ENCODE data around the gene EFCAB8. TPM values are rescaled to one million over a fixed set of nuclear protein-coding genes. Genes with fewer than 3 reads are reported as not detected.

The EFCAB8 gene
- polyA plus RNA-seq, 6 donors from 2014 or later = not detected

GRCh38 chr20:32831982-32832381 lies 26.7 kb upstream of the EFCAB8 start:
- Mint-ChIP-seq H3K36me3 (peaks cover 9 to 19% of the 10 kb centered on the region in 2 donors), H3K4me1 (peaks cover 16 to 27% (median 22%) of the 10 kb centered on the region in 3 donors), H3K27ac (no peak overlapping the region), H3K4me3 (no peak overlapping the region), H3K9me3 (no peaks in the 10 kb centered on the region), H3K27me3 (no peaks in the 10 kb centered on the region)
- no peak for ATAC-seq (ENCODE audit: low read depth in 2 of 2)
- DNase-seq = no peak

- peaks cover 9 to 19% of the 10 kb centered on the region in 2 donors for H3K36me3 Mint-ChIP-seq
- H3K27me3 Mint-ChIP-seq = no peaks in the 10 kb centered on the region
- peak overlapping the region in 1 of 6 donors; percentile 56 for H3K27ac Mint-ChIP-seq
- H3K4me3 Mint-ChIP-seq = no peak overlapping the region
- peaks cover 16 to 27% (median 22%) of the 10 kb centered on the region in 3 donors for H3K4me1 Mint-ChIP-seq
- ATAC-seq (ENCODE audit: low read depth in 2 of 2) (no peak), DNase-seq (no peak)
- no peaks in the 10 kb centered on the region for H3K9me3 Mint-ChIP-seq
These were observed 26.1 kb upstream of the EFCAB8 start for GRCh38 chr20:32832664-32833063.

GRCh38 chr20:32834972-32835371 lies 23.8 kb upstream of the EFCAB8 start:
- Mint-ChIP-seq H3K4me1 (peaks cover 6 to 12% (median 10%) of the 10 kb centered on the region in 3 donors), H3K27ac (no peak overlapping the region), H3K27me3 (no peaks in the 10 kb centered on the region), H3K9me3 (no peaks in the 10 kb centered on the region), H3K36me3 (peaks cover 20 to 22% of the 10 kb centered on the region in 2 donors), H3K4me3 (no peak overlapping the region)
- DNase-seq (no peak), ATAC-seq (ENCODE audit: low read depth in 2 of 2) (no peak)

GRCh38 chr20:32837157-32837556 lies 21.6 kb upstream of the EFCAB8 start:
- Mint-ChIP-seq H3K9me3 (no peaks in the 10 kb centered on the region), H3K4me3 (no peak overlapping the region)

DNA sequence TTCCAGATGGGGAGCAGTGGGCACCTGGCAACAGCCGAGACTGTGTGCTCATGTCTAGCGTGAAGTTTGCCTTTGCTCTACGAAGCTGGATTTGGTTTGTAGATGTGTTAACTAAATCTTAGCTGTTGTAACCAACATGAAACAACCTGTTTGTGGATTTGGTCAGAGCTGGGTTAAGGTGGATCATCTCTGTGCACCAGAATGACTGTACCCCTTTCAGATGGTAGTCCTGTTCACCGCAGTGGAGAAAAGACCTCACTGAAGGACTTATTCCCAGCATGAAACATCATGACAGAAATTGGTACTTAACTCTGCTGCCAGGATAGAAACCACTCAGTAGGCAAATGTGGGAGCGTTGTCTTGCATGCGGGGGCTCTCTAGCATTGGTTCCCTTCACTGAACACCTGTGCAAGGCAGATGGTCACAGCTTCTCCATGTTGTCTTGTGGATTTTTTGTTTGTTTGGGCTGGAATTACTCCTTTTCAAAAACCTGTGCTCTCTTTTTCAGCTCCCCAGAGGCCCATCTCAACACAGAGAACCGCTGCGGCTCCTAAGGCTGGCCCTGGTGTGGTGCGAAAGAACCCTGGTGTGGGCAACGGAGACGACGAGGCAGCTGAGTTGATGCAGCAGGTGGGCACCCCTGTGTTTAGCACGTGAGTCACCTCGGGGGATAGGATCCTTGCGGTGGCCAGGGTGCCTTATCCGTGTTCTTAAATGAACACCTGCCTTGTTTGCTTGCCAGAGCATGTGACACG lies 19.3 kb upstream of the EFCAB8 start:
- H3K27ac Mint-ChIP-seq = peak overlapping the region in 3 of 6 donors; percentile 27 to 64 (median 57)
- H3K4me1 Mint-ChIP-seq = peaks cover 9 to 17% (median 11%) of the 10 kb centered on the region in 3 donors
- no peaks in the 10 kb centered on the region for H3K9me3 Mint-ChIP-seq
- DNase-seq (no peak), ATAC-seq (ENCODE audit: low read depth in 2 of 2) (no peak)
- no peak overlapping the region for H3K4me3 Mint-ChIP-seq
- peaks cover 18 to 27% of the 10 kb centered on the region in 2 donors for H3K36me3 Mint-ChIP-seq
- no peaks in the 10 kb centered on the region for H3K27me3 Mint-ChIP-seq

More at GRCh38 chr20:32837157-32837556, 21.6 kb upstream of the EFCAB8 start:
- DNase-seq (no peak), ATAC-seq (ENCODE audit: low read depth in 2 of 2) (no peak)
- H3K27me3 Mint-ChIP-seq = no peaks in the 10 kb centered on the region
- peak overlapping the region in 1 of 6 donors; percentile 52 for H3K27ac Mint-ChIP-seq
- peaks cover under 1 to 9% (median 3%) of the 10 kb centered on the region in 3 donors for H3K4me1 Mint-ChIP-seq
- H3K36me3 Mint-ChIP-seq = peaks cover 18 to 27% of the 10 kb centered on the region in 2 donors

DNA sequence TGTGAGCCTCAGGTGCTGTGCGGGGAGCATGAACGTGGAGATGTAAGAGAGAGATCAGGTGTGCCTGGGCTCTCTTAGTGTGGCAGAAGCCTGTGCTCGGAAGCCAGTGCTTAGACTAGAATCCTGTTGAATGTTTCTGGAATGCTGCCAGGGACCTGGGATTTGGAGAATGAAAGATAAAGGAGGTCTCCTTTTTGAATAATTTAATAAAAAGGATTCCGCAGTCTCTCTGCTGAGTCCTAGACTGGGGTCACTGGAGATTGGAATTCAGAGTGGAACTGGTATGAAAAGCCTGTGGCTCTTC lies 18.8 kb upstream of the EFCAB8 start:
- Mint-ChIP-seq H3K4me3 (no peak overlapping the region), H3K27ac (peak overlapping the region in 2 of 6 donors; percentile 27 to 57)

DNA sequence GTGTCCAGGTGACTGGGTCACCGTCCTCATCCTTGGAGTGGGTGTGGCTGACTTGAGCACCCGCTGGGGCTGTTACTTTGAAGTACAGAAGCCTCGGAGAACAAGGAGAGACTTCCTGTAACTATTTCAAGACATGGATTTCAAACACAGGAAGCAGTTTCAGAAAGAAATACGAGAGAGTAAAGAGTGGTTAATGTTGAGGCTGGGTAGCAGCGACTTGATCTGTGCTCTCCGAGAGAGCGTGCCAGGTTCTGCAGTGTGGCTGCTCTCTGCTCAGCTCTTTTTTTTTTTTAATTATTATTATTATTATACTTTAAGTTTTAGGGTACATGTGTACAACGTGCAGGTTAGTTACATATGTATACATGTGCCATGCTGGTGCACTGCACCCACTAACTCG lies 17.5 kb upstream of the EFCAB8 start:
- Mint-ChIP-seq H3K4me1 (peaks cover 9 to 21% (median 16%) of the 10 kb centered on the region in 3 donors), H3K27ac (peak overlapping the region in 4 of 6 donors; percentile 9 to 87 (median 42)), H3K27me3 (no peaks in the 10 kb centered on the region), H3K9me3 (no peaks in the 10 kb centered on the region), H3K36me3 (peaks cover 18 to 27% of the 10 kb centered on the region in 2 donors), H3K4me3 (no peak overlapping the region)
- no peak for ATAC-seq (ENCODE audit: low read depth in 2 of 2)
- DNase-seq = no peak

More for the DNA sequence above, 18.8 kb upstream of the EFCAB8 start:
- peaks cover 9 to 21% (median 16%) of the 10 kb centered on the region in 3 donors for H3K4me1 Mint-ChIP-seq
- peaks cover 18 to 27% of the 10 kb centered on the region in 2 donors for H3K36me3 Mint-ChIP-seq
- no peak for ATAC-seq (ENCODE audit: low read depth in 2 of 2)
- DNase-seq = no peak
- H3K27me3 Mint-ChIP-seq = no peaks in the 10 kb centered on the region
- no peaks in the 10 kb centered on the region for H3K9me3 Mint-ChIP-seq

GRCh38 chr20:32841632-32842031 lies 17.1 kb upstream of the EFCAB8 start:
- ATAC-seq (ENCODE audit: low read depth in 2 of 2) = no peak
- Mint-ChIP-seq H3K4me3 (peak overlapping the region in 1 of 8 donors; percentile 55), H3K36me3 (peaks cover 23 to 32% of the 10 kb centered on the region in 2 donors)

GRCh38 chr20:32842688-32843524 lies 15.8 kb upstream of the EFCAB8 start:
- Mint-ChIP-seq H3K4me3 (no peak overlapping the region), H3K27me3 (no peaks in the 10 kb centered on the region), H3K9me3 (no peaks in the 10 kb centered on the region), H3K27ac (peak overlapping the region in 4 of 6 donors; percentile 14 to 74 (median 70)), H3K36me3 (peaks cover 32 to 44% of the 10 kb centered on the region in 2 donors), H3K4me1 (peaks cover 9 to 28% (median 16%) of the 10 kb centered on the region in 3 donors)
- no peak for ATAC-seq (ENCODE audit: low read depth in 2 of 2)
- DNase-seq = no peak

More at GRCh38 chr20:32841632-32842031, 17.1 kb upstream of the EFCAB8 start:
- DNase-seq = no peak
- Mint-ChIP-seq H3K27me3 (no peaks in the 10 kb centered on the region), H3K4me1 (peaks cover 9 to 21% (median 16%) of the 10 kb centered on the region in 3 donors), H3K9me3 (no peaks in the 10 kb centered on the region), H3K27ac (peak overlapping the region in 3 of 6 donors; percentile 14 to 65 (median 59))

- H3K4me3 Mint-ChIP-seq = no peak overlapping the region
- peaks cover 29 to 48% of the 10 kb centered on the region in 2 donors for H3K36me3 Mint-ChIP-seq
- no peaks in the 10 kb centered on the region for H3K9me3 Mint-ChIP-seq
- H3K27ac Mint-ChIP-seq = no peak overlapping the region
- peaks cover 9 to 22% (median 16%) of the 10 kb centered on the region in 3 donors for H3K4me1 Mint-ChIP-seq
- no peaks in the 10 kb centered on the region for H3K27me3 Mint-ChIP-seq
- ATAC-seq (ENCODE audit: low read depth in 2 of 2) = no peak
- no peak for DNase-seq
These were observed 12.9 kb upstream of the EFCAB8 start for GRCh38 chr20:32845786-32846185.

DNA sequence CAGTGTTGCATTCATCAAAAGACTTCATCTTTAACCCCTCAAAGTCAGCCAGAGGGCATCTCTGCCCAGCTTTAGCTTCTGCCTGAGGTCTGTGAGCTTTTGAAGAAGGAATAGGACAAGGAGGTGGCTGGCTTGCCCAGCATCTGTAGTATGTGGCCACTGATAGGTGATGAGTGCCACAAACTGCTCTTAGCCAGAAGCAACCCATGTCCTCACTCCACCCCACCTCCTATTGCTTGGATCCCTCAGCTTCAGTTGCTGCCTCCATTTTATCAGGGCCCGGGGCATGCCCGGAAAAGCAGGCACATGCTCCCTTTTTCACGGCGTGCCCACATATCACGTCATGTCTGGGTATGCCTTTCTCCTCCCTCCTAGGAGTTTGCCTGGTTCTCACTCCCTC lies 11.9 kb upstream of the EFCAB8 start:
- peaks cover 6 to 19% (median 16%) of the 10 kb centered on the region in 3 donors for H3K4me1 Mint-ChIP-seq
- peaks cover 31 to 37% of the 10 kb centered on the region in 2 donors for H3K36me3 Mint-ChIP-seq
- ATAC-seq (ENCODE audit: low read depth in 2 of 2) (no peak), DNase-seq (no peak)
- no peak overlapping the region for H3K4me3 Mint-ChIP-seq
- H3K27ac Mint-ChIP-seq = peak overlapping the region in 1 of 6 donors; percentile 49
- no peaks in the 10 kb centered on the region for H3K9me3 Mint-ChIP-seq
- H3K27me3 Mint-ChIP-seq = no peaks in the 10 kb centered on the region

DNA sequence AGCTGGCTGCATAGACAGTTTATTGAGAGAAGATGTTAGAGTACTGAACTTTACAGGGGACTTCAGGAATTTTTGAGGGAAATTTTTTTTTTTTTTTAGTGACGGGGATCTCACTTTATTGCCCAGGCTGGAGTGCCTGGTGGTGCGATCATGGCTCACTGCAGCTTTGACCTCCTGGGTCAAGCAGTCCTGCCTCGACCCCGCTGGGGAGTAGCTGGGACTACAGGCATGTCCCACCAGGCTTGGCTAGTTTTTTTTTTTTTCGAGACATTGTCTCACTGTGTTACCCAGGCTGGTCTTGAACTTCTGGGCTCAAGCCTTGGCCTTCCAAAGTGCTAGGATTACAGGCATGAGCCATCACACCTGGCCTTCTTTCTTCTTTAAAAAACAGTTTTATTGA lies 10.8 kb upstream of the EFCAB8 start:
- H3K27ac Mint-ChIP-seq = peak overlapping the region in 1 of 6 donors; percentile 68
- no peaks in the 10 kb centered on the region for H3K9me3 Mint-ChIP-seq
- ATAC-seq (ENCODE audit: low read depth in 2 of 2) = no peak
- H3K36me3 Mint-ChIP-seq = peaks cover 31 to 37% of the 10 kb centered on the region in 2 donors
- H3K4me1 Mint-ChIP-seq = peaks cover 0 to 14% (median 7%) of the 10 kb centered on the region in 3 donors
- no peak for DNase-seq
- H3K4me3 Mint-ChIP-seq = no peak overlapping the region
- no peaks in the 10 kb centered on the region for H3K27me3 Mint-ChIP-seq

DNA sequence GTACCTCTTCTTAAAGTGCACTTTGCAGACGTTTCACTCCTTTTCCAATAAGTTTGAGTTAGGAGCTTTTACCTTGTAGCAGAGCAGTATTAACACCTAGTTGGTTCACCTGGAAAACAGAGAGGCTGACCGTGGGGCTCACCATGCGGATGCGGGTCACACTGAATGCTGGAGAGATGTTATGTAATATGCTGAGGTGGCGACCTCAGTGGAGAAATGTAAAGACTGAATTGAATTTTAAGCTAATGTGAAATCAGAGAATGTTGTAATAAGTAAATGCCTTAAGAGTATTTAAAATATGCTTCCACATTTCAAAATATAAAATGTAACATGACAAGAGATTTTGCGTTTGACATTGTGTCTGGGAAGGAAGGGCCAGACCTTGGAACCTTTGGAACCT lies 9.9 kb upstream of the EFCAB8 start:
- no peak for DNase-seq
- peaks cover 31 to 37% of the 10 kb centered on the region in 2 donors for H3K36me3 Mint-ChIP-seq
- no peak for ATAC-seq (ENCODE audit: low read depth in 2 of 2)
- H3K27ac Mint-ChIP-seq = peak overlapping the region in 2 of 6 donors; percentile 1 to 2
- H3K4me3 Mint-ChIP-seq = no peak overlapping the region
- H3K4me1 Mint-ChIP-seq = peaks cover 0 to 14% (median 4%) of the 10 kb centered on the region in 3 donors
- H3K9me3 Mint-ChIP-seq = no peaks in the 10 kb centered on the region
- H3K27me3 Mint-ChIP-seq = no peaks in the 10 kb centered on the region
